ENCODE data around the gene EGFL7.

DNA sequence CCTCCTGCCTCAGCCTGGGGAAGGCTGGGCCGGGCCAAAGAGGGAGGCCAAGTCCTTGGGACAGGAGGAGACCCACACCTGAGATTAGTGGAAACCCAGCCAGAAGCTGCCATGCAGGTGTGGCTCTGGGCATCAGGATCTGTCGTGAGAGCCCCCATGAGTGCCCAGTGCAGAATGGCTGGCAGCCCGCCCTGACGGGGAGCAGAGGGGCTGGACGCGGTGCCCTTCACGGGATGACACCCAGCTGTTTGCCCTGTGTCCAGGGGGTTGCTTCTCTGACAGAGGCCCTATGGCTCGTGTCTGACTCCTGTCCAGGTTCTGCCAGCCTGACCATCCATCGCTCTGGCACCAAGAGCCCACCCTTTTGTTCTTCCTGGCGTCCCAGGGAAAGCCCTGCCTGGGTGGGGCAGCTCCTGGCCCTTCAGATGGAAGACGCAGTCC is 58.2 kb downstream of the EGFL7 start:
- TF ChIP-seq, protein P1, sequence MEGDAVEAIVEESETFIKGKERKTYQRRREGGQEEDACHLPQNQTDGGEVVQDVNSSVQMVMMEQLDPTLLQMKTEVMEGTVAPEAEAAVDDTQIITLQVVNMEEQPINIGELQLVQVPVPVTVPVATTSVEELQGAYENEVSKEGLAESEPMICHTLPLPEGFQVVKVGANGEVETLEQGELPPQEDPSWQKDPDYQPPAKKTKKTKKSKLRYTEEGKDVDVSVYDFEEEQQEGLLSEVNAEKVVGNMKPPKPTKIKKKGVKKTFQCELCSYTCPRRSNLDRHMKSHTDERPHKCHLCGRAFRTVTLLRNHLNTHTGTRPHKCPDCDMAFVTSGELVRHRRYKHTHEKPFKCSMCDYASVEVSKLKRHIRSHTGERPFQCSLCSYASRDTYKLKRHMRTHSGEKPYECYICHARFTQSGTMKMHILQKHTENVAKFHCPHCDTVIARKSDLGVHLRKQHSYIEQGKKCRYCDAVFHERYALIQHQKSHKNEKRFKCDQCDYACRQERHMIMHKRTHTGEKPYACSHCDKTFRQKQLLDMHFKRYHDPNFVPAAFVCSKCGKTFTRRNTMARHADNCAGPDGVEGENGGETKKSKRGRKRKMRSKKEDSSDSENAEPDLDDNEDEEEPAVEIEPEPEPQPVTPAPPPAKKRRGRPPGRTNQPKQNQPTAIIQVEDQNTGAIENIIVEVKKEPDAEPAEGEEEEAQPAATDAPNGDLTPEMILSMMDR (IDR thresholded peaks at IDR 0.05 in 8 of 11, conservative IDR thresholded peaks at IDR 0.05 in 3 of 11): no peak
- TF ChIP-seq POLR2AphosphoS5 (IDR thresholded peaks at IDR 0.05) (no peak), POLR2A (IDR thresholded peaks at IDR 0.05) (no peak)
